ENCODE results near the gene TSPAN18. TPM values are rescaled to one million over a fixed set of nuclear protein-coding genes. Genes with fewer than 3 reads are reported as not detected.

The TSPAN18 gene
- total RNA-seq, 1 experiment from 2014 or later, result 21.3 TPM

GRCh38 chr11:44940404-44940803, 213.6 kb downstream of the TSPAN18 start:
- Histone ChIP-seq H3K27me3 (ENCODE audit: control insufficient read depth, insufficient read depth, low read length) (no peaks in the 10 kb centered on the region), H3K27ac (ENCODE audit: low read length) (no peak overlapping the region), H3K36me3 (ENCODE audit: control insufficient read depth, insufficient read depth, low read length) (no peaks in the 10 kb centered on the region), H3K4me3 (ENCODE audit: low read depth in 2 of 2, low read length in 2 of 2) (no peak overlapping the region), H3K9me3 (ENCODE audit: control insufficient read depth, insufficient read depth, low read depth, low read length) (no peaks in the 10 kb centered on the region), H3K4me1 (ENCODE audit: control insufficient read depth, insufficient read depth, low read length) (peaks cover 47% of the 10 kb centered on the region)
- no TSS peak for BruUV-seq (replicated peaks)
- no peak for TF ChIP-seq SIN3A (IDR thresholded peaks at IDR 0.05; ENCODE audit: borderline replicate concordance, insufficient read depth, low read depth, low read length)
- TF ChIP-seq CTCF (IDR thresholded peaks at IDR 0.05), result no peak
- DNase-seq (ENCODE audit: low read depth, low spot score), result no peak
- ChIA-PET CTCF (interaction anchor here (2.0 kb wide), 1 partner anchor 164 kb away, joined by 5 read pairs; no protein-coding TSS in a partner anchor), POLR2A (interaction anchor here (0.7 kb wide), 1 partner anchor 388 kb away, joined by 3 read pairs; no protein-coding TSS in a partner anchor)
- intact Hi-C loops (cut with micrococcal nuclease; ENCODE audit: unreplicated experiment) (loop anchor here (10.0 kb wide), 1 partner anchor 74 kb away; no protein-coding TSS in a partner anchor), in situ Hi-C loops (cut with HindIII; ENCODE audit: low pct_unique_long_range_greater_than_20kb, low sequenced_read_pairs) (no loop called here)
- ATAC-seq, result no peak

DNA sequence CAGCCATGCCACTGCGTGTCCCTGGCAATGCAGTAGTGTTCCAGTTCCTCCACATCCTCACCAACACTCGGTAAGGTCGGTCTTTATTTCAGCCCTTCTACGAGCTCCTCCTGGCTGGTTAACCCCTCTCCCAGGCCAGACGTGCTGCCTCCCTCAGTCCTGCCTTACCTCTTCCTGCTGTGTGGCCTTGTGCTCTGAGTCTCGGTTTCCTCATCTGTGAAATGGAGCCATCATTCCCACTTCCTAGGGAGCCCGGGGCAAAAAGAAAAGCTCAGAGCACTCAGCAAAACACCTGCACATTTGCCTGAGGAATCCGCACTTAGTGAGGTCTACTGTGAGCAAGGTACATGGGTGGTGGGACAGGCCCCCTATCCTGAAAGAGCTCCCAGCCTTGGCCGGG, 214.1 kb downstream of the TSPAN18 start:
- Histone ChIP-seq H3K36me3 (ENCODE audit: control insufficient read depth, insufficient read depth, low read length) (no peaks in the 10 kb centered on the region), H3K27me3 (ENCODE audit: control insufficient read depth, insufficient read depth, low read length) (no peaks in the 10 kb centered on the region), H3K9me3 (ENCODE audit: control insufficient read depth, insufficient read depth, low read depth, low read length) (no peaks in the 10 kb centered on the region), H3K27ac (ENCODE audit: low read length) (no peak overlapping the region), H3K4me1 (ENCODE audit: control insufficient read depth, insufficient read depth, low read length) (peaks cover 48% of the 10 kb centered on the region), H3K4me3 (ENCODE audit: low read depth in 2 of 2, low read length in 2 of 2) (no peak overlapping the region)
- ChIA-PET POLR2A (interaction anchor here (0.7 kb wide), 1 partner anchor 388 kb away, joined by 3 read pairs; no protein-coding TSS in a partner anchor), CTCF (interaction anchor here (2.0 kb wide), 1 partner anchor 164 kb away, joined by 5 read pairs; no protein-coding TSS in a partner anchor)
- intact Hi-C loops (cut with micrococcal nuclease; ENCODE audit: unreplicated experiment), result loop anchor here (10.0 kb wide), 1 partner anchor 74 kb away; no protein-coding TSS in a partner anchor
- no peak for ATAC-seq
- no TSS peak for BruUV-seq (replicated peaks)
- TF ChIP-seq SIN3A (IDR thresholded peaks at IDR 0.05; ENCODE audit: borderline replicate concordance, insufficient read depth, low read depth, low read length) (no peak), CTCF (IDR thresholded peaks at IDR 0.05) (no peak), POLR2AphosphoS5 (IDR thresholded peaks at IDR 0.05; ENCODE audit: low read depth, low read length) (no peak)
- DNase-seq (ENCODE audit: low read depth, low spot score), result no peak
- in situ Hi-C loops (cut with HindIII; ENCODE audit: low pct_unique_long_range_greater_than_20kb, low sequenced_read_pairs), result no loop called here

- BruUV-seq (replicated peaks), result no TSS peak
- no peak overlapping the region for H3K4me3 ChIP-seq (ENCODE audit: low read depth in 2 of 2, low read length in 2 of 2)
- no peak for TF ChIP-seq CTCF (IDR thresholded peaks at IDR 0.05)
- H3K36me3 ChIP-seq (ENCODE audit: control insufficient read depth, insufficient read depth, low read length), result no peaks in the 10 kb centered on the region
- no peaks in the 10 kb centered on the region for H3K27me3 ChIP-seq (ENCODE audit: control insufficient read depth, insufficient read depth, low read length)
- DNase-seq (ENCODE audit: low read depth, low spot score) (no peak), ATAC-seq (no peak)
- ChIA-PET CTCF (interaction anchor here (2.0 kb wide), 1 partner anchor 163 kb away, joined by 5 read pairs; no protein-coding TSS in a partner anchor), POLR2A (no interaction called here)
- intact Hi-C loops (cut with micrococcal nuclease; ENCODE audit: unreplicated experiment) (loop anchor here (10.0 kb wide), 1 partner anchor 73 kb away; no protein-coding TSS in a partner anchor), in situ Hi-C loops (cut with HindIII; ENCODE audit: low pct_unique_long_range_greater_than_20kb, low sequenced_read_pairs) (no loop called here)
- peaks cover 51% of the 10 kb centered on the region for H3K4me1 ChIP-seq (ENCODE audit: control insufficient read depth, insufficient read depth, low read length)
- no peaks in the 10 kb centered on the region for H3K9me3 ChIP-seq (ENCODE audit: control insufficient read depth, insufficient read depth, low read depth, low read length)
- peak overlapping the region; percentile 59; the same call in 1 of the 2 replicates for H3K27ac ChIP-seq (ENCODE audit: low read length)
Measured at GRCh38 chr11:44941259-44942021, 214.7 kb downstream of the TSPAN18 start.

Measured in Panc1 (cell line).